Prostate gland (tissue), 2 donors: ENCODE results near the gene SLIT3.

Experiments
- CTCF ChIP-seq, 4 experiments: fragments of 200-600 bp in 2 of 4; fragments of 450-650 bp in 2 of 4; sonication (generic) in 2 of 4; IDR thresholded peaks; 1 replicate in 3 of 4; 2 replicates in 1 of 4; pipeline ENCODE4 v1.5.1; 2016 to 2019; ENCODE audit warnings: antibody characterized with exemption in 4 of 4, mild to moderate bottlenecking in 2 of 4, moderate library complexity in 2 of 4
- POLR2A ChIP-seq: fragments of 450-650 bp; IDR thresholded peaks from one replicate; pipeline ENCODE4 v1.6.1; 2016; ENCODE audit warnings: antibody characterized with exemption, mild to moderate bottlenecking
- POLR2AphosphoS5 ChIP-seq: sonication (generic); formaldehyde crosslinking; IDR thresholded peaks from one replicate; pipeline ENCODE4 v1.6.1; 2017; ENCODE audit warnings: antibody characterized with exemption

- TF ChIP-seq CTCF (IDR thresholded peaks at IDR 0.05) (no peak), POLR2AphosphoS5 (no peak), POLR2A (no peak)
These were observed 2.2 kb upstream of the SLIT3 start for GRCh38 chr5:169303119-169303515.
